HL-60 (cell line): Measurements from ENCODE around the gene CPXCR1.
"Not testable (repeated sequence)": the region's sequence is repeated elsewhere in the genome, so short reads cannot be mapped to it uniquely, and the experiment has no call there.

Experiments
- POLR2AphosphoS5 ChIP-seq: IDR thresholded peaks from 2 replicates; pipeline ENCODE4 v1.6.1; 2012; ENCODE audit warnings: low read depth
- TF ChIP-seq, protein P1 (sequence below): IDR thresholded peaks from one replicate; pipeline ENCODE4 v1.5.1; 2011; ENCODE audit warnings: low read length, control low read depth, inconsistent platforms; ENCODE audit not compliant: insufficient read depth

DNA sequence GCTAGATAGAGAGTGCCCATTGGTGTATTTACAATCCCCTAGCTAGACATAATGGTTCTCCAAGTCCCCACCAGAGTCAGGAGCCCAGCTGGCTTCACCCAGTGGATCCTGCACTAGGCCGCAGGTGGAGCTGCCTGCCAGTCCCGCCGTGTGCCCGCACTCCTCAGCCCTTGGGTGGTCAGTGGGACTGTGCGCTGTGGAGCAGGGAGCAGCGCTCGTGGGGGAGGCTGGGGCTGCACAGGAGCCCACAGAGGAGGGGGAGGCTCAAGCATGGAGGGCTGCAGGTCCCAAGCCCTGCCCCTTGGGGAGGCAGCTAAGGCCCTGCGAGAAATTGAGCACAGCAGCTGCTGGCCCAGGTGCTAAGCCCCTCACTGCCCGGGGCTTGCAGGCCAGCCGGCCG is 810 bp upstream of the CPXCR1 start:
- TF ChIP-seq, protein P1, sequence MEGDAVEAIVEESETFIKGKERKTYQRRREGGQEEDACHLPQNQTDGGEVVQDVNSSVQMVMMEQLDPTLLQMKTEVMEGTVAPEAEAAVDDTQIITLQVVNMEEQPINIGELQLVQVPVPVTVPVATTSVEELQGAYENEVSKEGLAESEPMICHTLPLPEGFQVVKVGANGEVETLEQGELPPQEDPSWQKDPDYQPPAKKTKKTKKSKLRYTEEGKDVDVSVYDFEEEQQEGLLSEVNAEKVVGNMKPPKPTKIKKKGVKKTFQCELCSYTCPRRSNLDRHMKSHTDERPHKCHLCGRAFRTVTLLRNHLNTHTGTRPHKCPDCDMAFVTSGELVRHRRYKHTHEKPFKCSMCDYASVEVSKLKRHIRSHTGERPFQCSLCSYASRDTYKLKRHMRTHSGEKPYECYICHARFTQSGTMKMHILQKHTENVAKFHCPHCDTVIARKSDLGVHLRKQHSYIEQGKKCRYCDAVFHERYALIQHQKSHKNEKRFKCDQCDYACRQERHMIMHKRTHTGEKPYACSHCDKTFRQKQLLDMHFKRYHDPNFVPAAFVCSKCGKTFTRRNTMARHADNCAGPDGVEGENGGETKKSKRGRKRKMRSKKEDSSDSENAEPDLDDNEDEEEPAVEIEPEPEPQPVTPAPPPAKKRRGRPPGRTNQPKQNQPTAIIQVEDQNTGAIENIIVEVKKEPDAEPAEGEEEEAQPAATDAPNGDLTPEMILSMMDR = not testable (repeated sequence)
- TF ChIP-seq POLR2AphosphoS5 = not testable (repeated sequence)
